Measurements from ENCODE around the gene SRC.

SRC gene

GRCh38 chr20:37315452-37316110 lies 30.4 kb upstream of the SRC start:
- DNase-seq (ENCODE audit: low spot score), result peak; percentile 43
- no peak for TF ChIP-seq CTCF (IDR thresholded peaks at IDR 0.05; ENCODE audit: extremely low read depth, missing control alignments)

GRCh38 chr20:37316116-37316774 lies 29.7 kb upstream of the SRC start:
- DNase-seq (ENCODE audit: low spot score), result peak; percentile 71
- no peak for TF ChIP-seq CTCF (IDR thresholded peaks at IDR 0.05; ENCODE audit: extremely low read depth, missing control alignments)

- no peak for DNase-seq (ENCODE audit: low spot score)
- no peak for TF ChIP-seq CTCF (IDR thresholded peaks at IDR 0.05; ENCODE audit: extremely low read depth, missing control alignments)
These were observed 29.2 kb upstream of the SRC start for GRCh38 chr20:37316775-37317170.

- DNase-seq (ENCODE audit: low spot score), result no peak
- no peak for TF ChIP-seq CTCF (IDR thresholded peaks at IDR 0.05; ENCODE audit: extremely low read depth, missing control alignments)
These were observed 28.6 kb upstream of the SRC start for GRCh38 chr20:37317316-37317715.

- no peak for TF ChIP-seq CTCF (IDR thresholded peaks at IDR 0.05; ENCODE audit: extremely low read depth, missing control alignments)
- DNase-seq (ENCODE audit: low spot score), result no peak
These were observed 27.8 kb upstream of the SRC start for GRCh38 chr20:37317994-37318640.

- no peak for DNase-seq (ENCODE audit: low spot score)
- TF ChIP-seq CTCF (IDR thresholded peaks at IDR 0.05; ENCODE audit: extremely low read depth, missing control alignments), result no peak
These were observed 26.7 kb upstream of the SRC start for GRCh38 chr20:37319151-37319671.

GRCh38 chr20:37323985-37324384 lies 22.0 kb upstream of the SRC start:
- no peak for DNase-seq (ENCODE audit: low spot score)
- TF ChIP-seq CTCF (IDR thresholded peaks at IDR 0.05; ENCODE audit: extremely low read depth, missing control alignments), result no peak

All from GM20000 (cell line).